ENCODE data around the gene SFXN2.

SFXN2 gene

DNA sequence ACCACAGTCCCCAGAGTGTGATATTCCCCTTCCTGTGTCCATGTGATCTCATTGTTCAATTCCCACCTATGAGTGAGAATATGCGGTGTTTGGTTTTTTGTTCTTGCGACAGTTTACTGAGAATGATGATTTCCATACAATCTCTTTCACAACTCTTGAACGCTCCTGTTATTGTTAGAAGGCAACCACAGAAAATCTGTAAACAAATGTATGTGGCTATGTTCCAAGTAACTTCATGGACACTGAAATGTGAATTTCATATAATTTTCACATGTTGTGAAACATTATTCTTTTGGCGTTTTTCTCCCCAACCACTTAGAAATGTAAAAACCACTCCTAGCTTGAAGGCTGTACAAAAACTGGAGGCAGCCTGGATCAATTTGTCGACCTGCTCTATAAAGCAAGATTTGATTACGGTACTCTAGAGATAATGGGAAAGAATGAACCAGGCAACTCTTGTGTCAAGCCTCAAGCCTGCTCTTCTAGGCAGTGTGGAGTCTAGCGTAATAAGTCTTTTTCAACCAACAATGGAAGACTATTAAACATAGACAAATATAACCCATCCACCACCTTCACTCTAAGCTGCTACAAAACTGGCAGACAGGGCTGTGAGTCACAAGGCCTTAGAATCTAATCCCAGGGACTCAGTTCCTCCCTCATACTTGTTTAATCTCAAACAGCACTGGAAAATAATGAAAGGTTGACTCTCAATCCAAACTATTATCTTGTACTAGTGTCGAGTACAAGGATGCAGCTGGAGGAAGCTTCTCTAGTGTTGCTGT, 23.0 kb upstream of the SFXN2 start:
- TF ChIP-seq, protein P1, sequence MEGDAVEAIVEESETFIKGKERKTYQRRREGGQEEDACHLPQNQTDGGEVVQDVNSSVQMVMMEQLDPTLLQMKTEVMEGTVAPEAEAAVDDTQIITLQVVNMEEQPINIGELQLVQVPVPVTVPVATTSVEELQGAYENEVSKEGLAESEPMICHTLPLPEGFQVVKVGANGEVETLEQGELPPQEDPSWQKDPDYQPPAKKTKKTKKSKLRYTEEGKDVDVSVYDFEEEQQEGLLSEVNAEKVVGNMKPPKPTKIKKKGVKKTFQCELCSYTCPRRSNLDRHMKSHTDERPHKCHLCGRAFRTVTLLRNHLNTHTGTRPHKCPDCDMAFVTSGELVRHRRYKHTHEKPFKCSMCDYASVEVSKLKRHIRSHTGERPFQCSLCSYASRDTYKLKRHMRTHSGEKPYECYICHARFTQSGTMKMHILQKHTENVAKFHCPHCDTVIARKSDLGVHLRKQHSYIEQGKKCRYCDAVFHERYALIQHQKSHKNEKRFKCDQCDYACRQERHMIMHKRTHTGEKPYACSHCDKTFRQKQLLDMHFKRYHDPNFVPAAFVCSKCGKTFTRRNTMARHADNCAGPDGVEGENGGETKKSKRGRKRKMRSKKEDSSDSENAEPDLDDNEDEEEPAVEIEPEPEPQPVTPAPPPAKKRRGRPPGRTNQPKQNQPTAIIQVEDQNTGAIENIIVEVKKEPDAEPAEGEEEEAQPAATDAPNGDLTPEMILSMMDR (IDR thresholded peaks at IDR 0.05) = no peak

DNA sequence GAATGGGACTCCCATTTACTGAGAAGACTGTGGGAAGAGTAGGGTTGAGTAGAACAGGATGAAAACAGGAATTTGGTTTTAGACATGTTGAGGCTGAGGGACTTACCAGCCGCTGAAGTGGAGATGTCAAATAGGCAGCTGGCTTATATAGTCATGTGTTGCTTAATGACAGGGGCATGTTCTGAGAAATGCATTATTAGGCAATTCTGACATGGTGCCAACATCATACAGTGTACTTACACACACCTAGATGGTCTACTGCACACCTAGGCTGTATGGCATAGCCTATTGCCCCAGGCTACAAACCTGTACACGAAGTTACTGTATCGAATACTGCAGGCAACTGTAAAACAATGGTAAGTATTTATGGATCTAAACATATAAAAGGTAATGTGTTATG, 17.7 kb upstream of the SFXN2 start:
- TF ChIP-seq, protein P1 (IDR thresholded peaks at IDR 0.05) = no peak

DNA sequence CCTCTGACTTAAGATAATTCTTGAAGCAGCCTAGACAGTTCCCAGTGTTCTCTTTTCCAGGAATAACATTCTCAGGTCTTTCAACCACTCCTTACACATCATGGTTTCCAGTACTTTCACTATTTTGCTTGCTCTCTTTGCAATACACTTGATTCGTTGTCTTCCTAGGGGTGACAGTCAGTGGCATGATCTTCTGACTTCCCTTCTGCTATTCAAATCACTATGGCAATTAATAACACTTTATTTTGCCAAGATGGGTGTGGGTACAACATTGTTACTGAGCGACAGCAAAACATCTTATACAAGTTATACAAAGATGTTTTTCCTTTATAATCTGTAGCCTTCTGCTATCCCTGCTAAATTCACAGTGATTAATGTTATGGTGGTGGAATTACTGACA, 15.5 kb upstream of the SFXN2 start:
- TF ChIP-seq, protein P1 (IDR thresholded peaks at IDR 0.05) = no peak

DNA sequence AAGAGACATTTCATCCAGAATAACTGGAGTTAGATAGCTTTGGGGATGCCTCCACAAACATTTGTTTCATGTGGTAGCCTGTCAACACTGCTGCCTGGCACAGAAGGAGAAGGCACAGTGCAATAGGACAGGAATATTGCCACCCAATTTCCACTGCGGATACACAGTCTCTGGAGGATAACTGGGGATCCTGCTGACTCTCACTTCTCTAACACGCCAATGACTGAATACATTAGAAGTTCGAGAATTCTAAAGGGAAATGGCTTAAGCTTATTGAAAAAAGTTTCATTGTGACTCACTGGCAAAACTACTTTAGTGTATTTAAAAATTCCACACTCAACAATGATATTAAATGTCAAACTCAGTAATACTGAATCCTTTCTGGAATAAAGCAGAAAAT, 13.2 kb upstream of the SFXN2 start:
- TF ChIP-seq, protein P1 (IDR thresholded peaks at IDR 0.05) = no peak

DNA sequence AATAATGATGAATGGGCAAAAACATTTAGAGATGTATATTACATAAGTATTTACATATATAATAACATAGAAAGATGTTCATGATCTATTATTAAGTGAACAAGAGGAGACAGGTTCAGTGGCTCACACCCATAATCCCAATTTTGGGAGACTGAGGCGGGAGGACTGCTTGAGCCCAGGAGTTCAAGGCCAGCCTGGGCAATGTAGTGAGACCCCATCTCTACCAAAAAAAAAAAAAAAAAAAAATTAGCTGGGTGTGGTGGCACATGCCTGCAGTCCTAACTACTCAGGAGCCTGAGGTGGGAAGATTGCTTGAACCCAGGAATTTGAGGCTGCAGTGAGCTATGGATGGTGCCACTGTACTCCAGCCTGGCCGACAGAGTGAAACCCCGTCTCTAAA, 12.6 kb upstream of the SFXN2 start:
- TF ChIP-seq, protein P1 (IDR thresholded peaks at IDR 0.05) = no peak

DNA sequence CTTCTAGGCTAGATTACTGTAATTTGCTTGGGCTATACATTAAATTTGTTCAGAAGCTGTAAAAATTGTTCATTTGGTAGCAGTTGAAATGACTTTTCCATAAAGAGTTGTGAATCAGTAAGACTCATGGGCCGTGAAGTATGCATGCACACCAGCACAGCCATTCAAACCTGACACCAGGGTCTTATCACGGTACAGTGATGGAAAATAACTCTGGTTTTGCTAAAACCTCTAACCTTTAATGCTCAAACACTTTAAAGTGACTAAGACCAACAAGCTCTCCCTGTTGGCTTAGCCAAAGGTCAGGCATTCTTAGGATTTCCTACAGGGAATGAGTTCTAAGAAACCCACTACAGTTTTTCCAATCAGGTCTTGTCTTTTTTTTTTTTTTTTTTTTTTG, 11.7 kb upstream of the SFXN2 start:
- TF ChIP-seq, protein P1 (IDR thresholded peaks at IDR 0.05) = no peak

DNA sequence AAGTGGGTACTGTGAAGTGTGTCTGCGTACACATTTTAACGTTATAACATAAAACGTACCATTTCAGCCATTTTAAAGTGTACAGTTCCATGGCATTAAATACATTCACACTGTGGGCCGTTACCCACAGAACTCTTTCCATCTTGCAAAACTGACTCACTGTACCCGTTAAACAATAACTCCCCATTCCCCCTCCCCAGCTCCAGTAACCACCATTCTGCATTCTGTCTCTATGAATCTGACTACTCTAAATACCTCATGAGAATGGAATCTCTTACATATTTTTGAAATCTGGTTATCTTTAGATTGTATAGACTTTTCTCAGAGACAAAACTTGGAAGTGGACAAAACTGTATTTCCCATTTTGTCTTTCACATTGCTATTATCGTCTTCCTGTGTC, 9.5 kb upstream of the SFXN2 start:
- TF ChIP-seq, protein P1 (IDR thresholded peaks at IDR 0.05) = no peak

DNA sequence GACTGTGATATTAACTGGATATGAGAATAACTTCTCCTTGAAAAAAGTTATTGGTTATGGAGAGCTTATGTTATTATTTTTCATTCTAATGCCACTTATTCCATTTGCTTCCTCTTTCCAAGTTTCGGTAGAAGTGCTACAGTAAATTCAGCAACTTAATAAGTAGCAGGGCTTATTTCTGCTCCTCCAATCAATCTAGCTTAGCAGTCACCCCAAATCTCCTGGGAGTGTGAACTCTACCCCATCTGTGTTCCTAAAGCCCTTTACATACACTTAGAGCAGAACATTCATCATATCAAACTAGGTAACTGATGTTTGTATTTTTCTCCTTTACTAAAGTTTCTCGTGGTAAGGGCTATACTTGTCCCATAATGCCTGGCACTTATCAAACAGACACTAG, 8.9 kb upstream of the SFXN2 start:
- TF ChIP-seq, protein P1 (IDR thresholded peaks at IDR 0.05) = no peak

Measured in LNCAP (cell line).